Measurements from ENCODE around the gene FADS2.

FADS2 gene

GRCh38 chr11:61851113-61851899 lies 23.2 kb downstream of the FADS2 start:
- DNase-seq, result no peak

DNA sequence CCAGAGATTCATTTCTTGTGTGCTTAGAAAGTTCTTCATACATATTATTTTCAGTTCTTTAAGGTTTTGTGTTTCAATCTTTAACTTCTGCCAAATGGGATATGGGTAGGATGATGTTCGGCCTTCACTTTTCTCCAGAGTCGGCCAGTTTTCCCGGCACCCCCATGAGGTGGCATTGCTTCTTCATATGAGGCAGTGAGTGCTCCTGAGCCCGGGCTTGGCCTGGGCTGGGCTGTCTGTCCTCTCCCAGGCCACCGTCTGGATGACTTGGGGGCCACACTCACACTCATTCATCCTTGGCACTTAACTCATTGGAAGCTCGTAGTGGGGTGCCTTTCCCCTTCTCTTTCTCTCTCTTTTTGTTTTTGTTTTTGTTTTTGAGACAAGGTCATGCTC lies 23.8 kb downstream of the FADS2 start:
- DNase-seq, result no peak

GRCh38 chr11:61853698-61854169 lies 25.6 kb downstream of the FADS2 start:
- no peak for DNase-seq

GRCh38 chr11:61854206-61854895 lies 26.3 kb downstream of the FADS2 start:
- no peak for DNase-seq

GRCh38 chr11:61854966-61855714 lies 27.0 kb downstream of the FADS2 start:
- no peak for DNase-seq

- DNase-seq, result no peak
These were observed 28.0 kb downstream of the FADS2 start for GRCh38 chr11:61855939-61856680.

DNA sequence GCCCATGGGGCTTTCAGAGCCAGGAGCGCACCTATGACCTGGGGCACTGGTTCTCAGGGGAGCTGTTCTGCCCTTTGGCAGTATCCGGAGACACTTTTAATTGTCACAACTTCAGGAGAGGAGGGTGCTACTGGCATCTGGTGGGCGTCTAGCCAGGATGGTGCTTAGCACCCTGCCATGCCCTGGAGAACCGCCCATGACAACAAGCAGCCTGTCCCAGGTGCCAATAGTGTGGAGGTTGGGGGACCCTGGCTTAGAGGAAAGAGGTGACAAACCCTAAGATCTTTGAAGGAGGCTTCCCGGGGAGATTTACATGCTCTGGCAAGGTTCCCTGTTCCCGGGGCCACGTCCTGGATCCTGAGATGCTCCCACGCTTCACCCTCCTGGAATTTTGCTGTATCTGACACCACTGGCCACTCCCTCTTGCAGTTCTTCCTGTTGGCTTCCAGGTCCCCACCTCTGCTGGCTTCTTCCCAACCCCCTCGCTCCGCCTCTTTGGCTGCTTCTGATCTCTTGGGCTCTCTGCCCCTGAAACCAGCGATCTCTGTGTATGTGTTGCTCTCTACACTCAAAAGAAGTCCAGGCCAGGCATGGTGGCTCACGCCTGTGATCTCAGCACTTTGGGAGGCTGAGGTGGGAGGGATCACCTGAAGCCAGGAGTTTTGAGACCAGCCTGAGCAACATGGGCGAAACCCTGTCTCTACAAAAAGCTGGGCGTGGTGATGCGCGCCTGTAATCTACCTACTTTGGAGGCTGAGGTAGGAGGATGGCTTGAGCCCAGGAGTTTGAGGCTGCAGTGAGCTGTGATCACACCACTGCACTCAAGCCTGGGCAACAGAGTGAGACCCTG lies 32.2 kb downstream of the FADS2 start:
- DNase-seq, result no peak

- DNase-seq, result no peak
These were observed 33.5 kb downstream of the FADS2 start for GRCh38 chr11:61861634-61862033.

- DNase-seq, result no peak
These were observed 34.8 kb downstream of the FADS2 start for GRCh38 chr11:61862714-61863547.

DNA sequence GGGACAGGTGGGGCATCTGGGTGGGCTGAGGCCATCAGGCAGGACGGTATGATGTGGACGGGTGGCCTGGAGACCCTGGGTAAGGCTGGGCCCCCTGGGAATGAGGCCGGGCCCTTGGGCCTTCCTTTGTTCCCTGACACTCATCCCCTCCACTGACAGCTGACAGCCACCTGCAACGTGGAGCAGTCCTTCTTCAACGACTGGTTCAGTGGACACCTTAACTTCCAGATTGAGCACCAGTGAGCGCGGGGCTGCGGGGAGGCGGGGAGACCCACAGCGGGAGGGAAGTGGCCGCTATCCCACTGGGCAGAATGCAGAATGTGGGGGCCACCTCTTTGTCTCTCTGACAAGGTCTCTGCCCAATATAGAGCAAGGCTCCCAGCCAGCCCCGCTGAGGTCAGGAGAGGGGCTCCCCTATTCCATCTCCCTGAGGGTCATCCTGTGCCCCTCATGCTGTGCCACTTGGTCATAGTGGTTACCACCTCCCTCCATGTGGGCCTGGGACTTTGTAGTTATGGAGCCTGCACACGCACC lies 35.5 kb downstream of the FADS2 start:
- no peak for DNase-seq

DNA sequence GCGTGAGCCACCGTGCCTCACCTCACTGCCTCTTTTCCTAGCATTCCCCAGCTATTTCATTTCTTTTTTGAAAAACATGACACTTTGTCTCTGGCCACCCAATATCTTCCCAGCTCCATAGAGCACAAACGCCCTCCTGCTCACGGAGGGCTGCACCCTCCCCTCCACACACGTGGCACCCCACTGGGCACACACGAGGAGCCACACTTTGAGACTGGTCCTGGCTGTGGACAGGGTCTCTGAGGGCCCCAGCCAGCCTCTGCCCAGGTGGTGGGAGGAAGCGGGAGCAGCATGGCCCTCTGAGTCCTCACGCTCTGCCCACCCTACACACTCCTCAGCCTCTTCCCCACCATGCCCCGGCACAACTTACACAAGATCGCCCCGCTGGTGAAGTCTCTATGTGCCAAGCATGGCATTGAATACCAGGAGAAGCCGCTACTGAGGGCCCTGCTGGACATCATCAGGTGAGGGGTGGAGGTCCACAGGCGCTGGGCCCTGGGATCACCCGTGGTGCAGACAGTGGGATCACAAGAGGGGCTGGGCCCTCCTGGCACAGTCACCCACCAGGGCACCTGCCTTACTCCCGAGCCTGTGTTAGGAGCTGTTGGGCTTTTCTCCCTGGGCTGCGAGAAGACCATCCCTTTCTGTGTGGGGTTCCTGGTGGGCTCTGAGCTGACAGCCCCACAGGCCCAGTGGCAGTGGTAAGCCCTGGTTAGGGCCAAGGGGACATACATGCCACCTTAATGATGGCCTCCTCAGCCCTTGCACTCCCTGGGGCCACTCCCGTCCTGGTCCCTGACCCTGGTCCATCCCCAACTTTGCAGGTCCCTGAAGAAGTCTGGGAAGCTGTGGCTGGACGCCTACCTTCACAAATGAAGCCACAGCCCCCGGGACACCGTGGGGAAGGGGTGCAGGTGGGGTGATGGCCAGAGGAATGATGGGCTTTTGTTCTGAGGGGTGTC lies 37.0 kb downstream of the FADS2 start:
- no peak for DNase-seq

DNA sequence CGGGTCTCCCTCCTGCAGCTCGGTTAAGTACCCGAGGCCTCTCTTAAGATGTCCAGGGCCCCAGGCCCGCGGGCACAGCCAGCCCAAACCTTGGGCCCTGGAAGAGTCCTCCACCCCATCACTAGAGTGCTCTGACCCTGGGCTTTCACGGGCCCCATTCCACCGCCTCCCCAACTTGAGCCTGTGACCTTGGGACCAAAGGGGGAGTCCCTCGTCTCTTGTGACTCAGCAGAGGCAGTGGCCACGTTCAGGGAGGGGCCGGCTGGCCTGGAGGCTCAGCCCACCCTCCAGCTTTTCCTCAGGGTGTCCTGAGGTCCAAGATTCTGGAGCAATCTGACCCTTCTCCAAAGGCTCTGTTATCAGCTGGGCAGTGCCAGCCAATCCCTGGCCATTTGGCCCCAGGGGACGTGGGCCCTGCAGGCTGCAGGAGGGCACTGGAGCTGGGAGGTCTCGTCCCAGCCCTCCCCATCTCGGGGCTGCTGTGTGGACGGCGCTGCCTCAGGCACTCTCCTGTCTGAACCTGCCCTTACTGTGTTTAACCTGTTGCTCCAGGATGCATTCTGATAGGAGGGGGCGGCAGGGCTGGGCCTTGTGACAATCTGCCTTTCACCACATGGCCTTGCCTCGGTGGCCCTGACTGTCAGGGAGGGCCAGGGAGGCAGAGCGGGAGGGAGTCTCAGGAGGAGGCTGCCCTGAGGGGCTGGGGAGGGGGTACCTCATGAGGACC lies 38.3 kb downstream of the FADS2 start:
- DNase-seq, result no peak

- DNase-seq, result no peak
These were observed 38.9 kb downstream of the FADS2 start for GRCh38 chr11:61866958-61867343.

GRCh38 chr11:61868571-61869428 lies 40.7 kb downstream of the FADS2 start:
- DNase-seq, result no peak

DNA sequence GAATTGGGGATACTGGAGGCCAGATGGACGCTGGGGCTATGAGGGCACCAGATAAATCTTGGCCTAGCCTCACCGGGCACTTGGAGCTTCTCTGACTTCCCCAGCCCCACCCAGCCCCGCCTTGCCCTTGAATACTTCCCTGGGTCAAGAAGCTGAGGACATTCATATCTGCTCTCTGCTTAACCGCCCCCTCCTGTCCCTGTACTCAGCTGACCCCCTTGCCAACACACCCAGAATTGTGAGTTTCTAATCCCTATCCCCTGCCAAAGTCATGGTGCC lies 41.3 kb downstream of the FADS2 start:
- DNase-seq, result no peak

GRCh38 chr11:61869708-61870451 lies 41.8 kb downstream of the FADS2 start:
- no peak for DNase-seq

GRCh38 chr11:61870541-61871031 lies 42.5 kb downstream of the FADS2 start:
- no peak for DNase-seq

Data from RPMI8226 (cell line).